Suprapubic skin (tissue), 4 donors: ENCODE data around the gene DENND4C. TPM values are rescaled to one million over a fixed set of nuclear protein-coding genes. Genes with fewer than 3 reads are reported as not detected.

Source experiments
- DNase-seq, 2 donors: peaks; one replicate each; pipeline ENCODE4 v3.0.0-alpha.2; 2019; ENCODE audit warnings: low spot score in 2 of 2
- H3K27ac ChIP-seq: fragments of 200-600 bp; sonication (generic); one replicate; pipeline ENCODE4 v1.5.1; 2019
- H3K27me3 ChIP-seq: fragments of 200-600 bp; sonication (generic); one replicate; pipeline ENCODE4 v1.5.1; 2019
- H3K36me3 ChIP-seq: fragments of 200-600 bp; sonication (generic); one replicate; pipeline ENCODE4 v1.5.1; 2019
- H3K4me1 ChIP-seq: fragments of 200-600 bp; sonication (generic); one replicate; pipeline ENCODE4 v1.5.1; 2019
- H3K4me3 ChIP-seq: fragments of 200-600 bp; sonication (generic); one replicate; pipeline ENCODE4 v1.5.1; 2019; ENCODE audit warnings: mild to moderate bottlenecking
- H3K9me3 ChIP-seq: fragments of 200-600 bp; sonication (generic); one replicate; pipeline ENCODE4 v1.5.1; 2019
- CTCF ChIP-seq, 2 donors: fragments of 200-600 bp in 1 of 2; fragments of 450-650 bp in 1 of 2; sonication (generic) in 1 of 2; IDR thresholded peaks; one replicate each; pipeline ENCODE4 v1.5.1; 2016 to 2019; ENCODE audit warnings: antibody characterized with exemption in 2 of 2, mild to moderate bottlenecking in 1 of 2, moderate library complexity in 1 of 2
- EP300 ChIP-seq: sonication (generic); formaldehyde crosslinking; IDR thresholded peaks from one replicate; pipeline ENCODE4 v1.6.1; 2017; ENCODE audit warnings: antibody characterized with exemption
- POLR2A ChIP-seq, 2 donors: fragments of 450-650 bp; IDR thresholded peaks; one replicate each; pipeline ENCODE4 v1.6.1; 2017; ENCODE audit warnings: antibody characterized with exemption in 2 of 2, mild to moderate bottlenecking in 2 of 2, moderate library complexity in 2 of 2
- POLR2AphosphoS5 ChIP-seq, 3 donors: sonication (generic); formaldehyde crosslinking; IDR thresholded peaks; one replicate each; pipeline ENCODE4 v1.6.1; 2017; ENCODE audit warnings: antibody characterized with exemption in 3 of 3
- WGBS: methylation state at CpG from one replicate; pipeline ENCODE4 v1.1.5; 2018; 5-methylcytosine and 5-hydroxymethylcytosine counted together
- total RNA-seq, 4 donors: library from RNA; depleted of rRNA; stranded (reverse); fragments of >200 nt; gene quantifications; one replicate each; pipeline ENCODE4 v1.1.0, GENCODE V29; 2016

Gene DENND4C
- total RNA-seq, 4 donors from 2014 or later: 69.0 to 211 (median 94.8) TPM

- peaks cover 22% of the 10 kb centered on the region for H3K4me1 ChIP-seq
- no peak overlapping the region for H3K4me3 ChIP-seq
- H3K9me3 ChIP-seq: no peaks in the 10 kb centered on the region
- H3K27ac ChIP-seq: no peak overlapping the region
- no peaks in the 10 kb centered on the region for H3K27me3 ChIP-seq
- 32% methylated on average over 5 of the region's 5 CpGs for WGBS
- no peak for DNase-seq
- TF ChIP-seq CTCF (IDR thresholded peaks at IDR 0.05) (no peak), POLR2AphosphoS5 (IDR thresholded peaks at IDR 0.05) (no peak), EP300 (no peak), POLR2A (IDR thresholded peaks at IDR 0.05) (no peak)
- H3K36me3 ChIP-seq: peaks cover 24% of the 10 kb centered on the region
Measured at GRCh38 chr9:19286634-19287188, 56.2 kb downstream of the DENND4C start.

- TF ChIP-seq CTCF (IDR thresholded peaks at IDR 0.05) (no peak), POLR2A (IDR thresholded peaks at IDR 0.05) (no peak), EP300 (no peak), POLR2AphosphoS5 (IDR thresholded peaks at IDR 0.05) (no peak)
Measured at GRCh38 chr9:19288081-19288480, 57.6 kb downstream of the DENND4C start.

GRCh38 chr9:19290103-19290502 is 59.6 kb downstream of the DENND4C start:
- H3K36me3 ChIP-seq: peaks cover 41% of the 10 kb centered on the region
- no peak overlapping the region for H3K4me3 ChIP-seq
- H3K4me1 ChIP-seq: peaks cover 26% of the 10 kb centered on the region
- no peak for TF ChIP-seq EP300
- no peak for TF ChIP-seq POLR2A (IDR thresholded peaks at IDR 0.05)
- DNase-seq: no peak
- H3K27ac ChIP-seq: no peak overlapping the region
- no peaks in the 10 kb centered on the region for H3K27me3 ChIP-seq
- no peaks in the 10 kb centered on the region for H3K9me3 ChIP-seq

More at GRCh38 chr9:19288081-19288480, 57.6 kb downstream of the DENND4C start:
- WGBS: 93% methylated on average over 2 of the region's 2 CpGs
- Histone ChIP-seq H3K27ac (no peak overlapping the region), H3K36me3 (peaks cover 34% of the 10 kb centered on the region), H3K9me3 (no peaks in the 10 kb centered on the region), H3K4me1 (peaks cover 22% of the 10 kb centered on the region), H3K27me3 (no peaks in the 10 kb centered on the region), H3K4me3 (no peak overlapping the region)
- DNase-seq: no peak

GRCh38 chr9:19294219-19294618 is 63.7 kb downstream of the DENND4C start:
- no peak for DNase-seq
- H3K4me3 ChIP-seq: no peak overlapping the region
- no peak overlapping the region for H3K27ac ChIP-seq
- no peaks in the 10 kb centered on the region for H3K9me3 ChIP-seq
- H3K36me3 ChIP-seq: peaks cover 66% of the 10 kb centered on the region
- H3K27me3 ChIP-seq: no peaks in the 10 kb centered on the region
- 62% methylated on average over 4 of the region's 4 CpGs for WGBS
- peaks cover 5% of the 10 kb centered on the region for H3K4me1 ChIP-seq
- no peak for TF ChIP-seq EP300
- TF ChIP-seq POLR2A (IDR thresholded peaks at IDR 0.05): no peak
- TF ChIP-seq CTCF (IDR thresholded peaks at IDR 0.05): no peak
- TF ChIP-seq POLR2AphosphoS5 (IDR thresholded peaks at IDR 0.05): no peak

- Histone ChIP-seq H3K4me3 (no peak overlapping the region), H3K36me3 (peaks cover 77% of the 10 kb centered on the region), H3K27ac (no peak overlapping the region), H3K4me1 (peaks cover 5% of the 10 kb centered on the region), H3K9me3 (no peaks in the 10 kb centered on the region), H3K27me3 (no peaks in the 10 kb centered on the region)
- TF ChIP-seq EP300: no peak
- TF ChIP-seq CTCF (IDR thresholded peaks at IDR 0.05): no peak
- TF ChIP-seq POLR2AphosphoS5 (IDR thresholded peaks at IDR 0.05): no peak
- no peak for TF ChIP-seq POLR2A (IDR thresholded peaks at IDR 0.05)
- WGBS: 88% methylated on average over 2 of the region's 2 CpGs
- DNase-seq: no peak
Measured at GRCh38 chr9:19298436-19299000, 68.0 kb downstream of the DENND4C start.
